Measurements from ENCODE around the gene PCBP2. TPM values are rescaled to one million over a fixed set of nuclear protein-coding genes. Genes with fewer than 3 reads are reported as not detected.
A peak's percentile ranks its signal among the peaks of the same experiment; 100 is the strongest.

The PCBP2 gene
- total RNA-seq, 2 experiments from 2014 or later: 881 to 999 TPM

DNA sequence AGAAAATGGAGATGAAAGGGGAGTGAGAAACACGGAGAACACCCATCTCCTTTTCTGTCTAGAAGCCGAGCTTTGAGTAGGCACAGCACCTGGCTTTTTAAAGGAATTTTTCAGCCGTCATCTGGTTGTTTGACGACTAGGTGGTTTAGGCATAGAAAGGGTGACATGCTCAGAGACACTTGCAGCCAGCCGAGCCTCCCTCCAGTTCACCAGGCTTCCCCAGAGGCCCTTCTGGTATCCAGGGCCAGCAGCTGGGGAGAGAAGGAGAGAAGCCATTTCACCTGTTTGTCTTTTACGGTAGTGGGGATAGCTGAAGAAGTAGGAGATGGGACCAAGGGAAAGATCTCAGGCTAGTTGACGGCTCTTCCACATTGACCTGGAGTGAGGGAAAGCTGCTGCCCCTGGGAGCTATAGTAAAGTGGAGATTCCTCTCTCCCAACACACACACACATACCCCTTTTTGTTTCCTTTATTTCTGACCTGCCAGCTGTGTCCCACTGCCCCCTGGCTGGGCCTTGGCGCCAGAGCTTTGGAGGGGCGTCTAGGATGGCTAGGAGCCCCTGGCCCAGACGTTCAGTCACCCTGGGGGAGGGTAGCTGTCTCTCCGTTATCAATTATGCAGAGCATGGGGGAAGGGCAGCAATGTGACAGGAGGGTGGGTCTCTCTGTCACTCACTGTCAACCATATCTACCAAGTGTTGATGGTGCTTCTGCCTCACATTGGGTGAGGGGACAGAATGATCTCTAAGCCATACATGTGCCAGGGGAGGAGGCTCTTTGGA is 41.9 kb downstream of the PCBP2 start:
- no peak for DNase-seq
- H3K4me3 Mint-ChIP-seq: peak overlapping the region; percentile 80
- ChIA-PET CTCF (interaction anchor here (0.6 to 1.9 kb wide), 8 partner anchors 15 to 174 kb away, joined by 3 to 11 read pairs (median 4); partner anchors contain the start of gene AAAS), POLR2A (interaction anchor here (0.7 to 1.4 kb wide), 5 partner anchors 8 to 795 kb away, joined by 3 to 4 read pairs (median 3); partner anchors contain the start of gene TARBP2)
- H3K4me1 Mint-ChIP-seq: peaks cover 28% of the 10 kb centered on the region
- H3K27ac Mint-ChIP-seq: peak overlapping the region; percentile 88
- no peaks in the 10 kb centered on the region for H3K27me3 Mint-ChIP-seq
- H3K9me3 Mint-ChIP-seq (ENCODE audit: low read depth): no peaks in the 10 kb centered on the region
- H3K36me3 Mint-ChIP-seq (ENCODE audit: low read depth): no peaks in the 10 kb centered on the region
- intact Hi-C loops (cut with DNase I, micrococcal nuclease): loop anchor here in 1 of 2 experiments (1.0 to 2.0 kb wide), 4 partner anchors 8 to 133 kb away; partner anchors contain the start of genes ATF7, PCBP2, PRR13 and TARBP2
- peak; percentile 2 for ATAC-seq

DNA sequence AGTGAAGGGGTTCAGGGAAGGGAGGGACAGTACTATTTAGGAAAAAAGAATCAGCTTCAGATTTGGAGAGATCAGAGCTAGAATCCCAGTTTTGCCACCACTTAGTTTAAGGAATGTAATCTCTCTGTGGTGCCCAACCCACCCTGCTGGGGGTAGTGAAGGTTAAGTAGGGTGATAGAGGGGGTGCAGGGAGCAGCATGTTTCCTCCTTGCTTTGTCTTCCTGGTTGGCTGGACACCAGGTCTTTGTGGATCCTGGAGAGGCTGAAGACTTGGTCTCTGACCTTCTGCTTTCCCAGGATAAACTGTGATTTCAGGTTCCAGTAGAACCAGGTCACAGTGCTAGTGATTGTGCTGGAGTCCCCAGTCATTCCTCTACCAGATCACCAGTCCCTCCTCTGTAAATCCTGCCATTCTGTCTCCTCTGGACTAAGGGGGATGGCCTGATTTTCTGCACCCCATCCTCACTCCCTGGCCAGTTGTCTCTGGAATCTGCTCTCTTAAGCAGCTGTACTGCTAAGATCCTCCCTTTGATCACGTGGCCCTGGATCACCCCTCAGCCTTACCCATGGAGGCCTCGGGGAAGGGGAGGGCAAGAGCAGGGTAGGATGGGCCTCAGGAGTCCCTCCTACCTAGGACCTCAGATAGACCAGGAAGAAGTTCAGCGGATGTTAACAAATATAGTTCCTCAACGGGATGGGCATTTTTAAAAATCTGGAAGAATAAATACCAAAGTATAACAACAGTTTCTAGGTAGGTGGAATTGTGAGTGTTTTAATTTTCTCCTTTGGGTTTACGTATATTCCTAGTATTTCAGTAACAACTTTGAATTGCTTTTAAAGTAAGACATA is 44.2 kb downstream of the PCBP2 start:
- no peak overlapping the region for H3K27ac Mint-ChIP-seq
- no peaks in the 10 kb centered on the region for H3K9me3 Mint-ChIP-seq (ENCODE audit: low read depth)
- no peaks in the 10 kb centered on the region for H3K36me3 Mint-ChIP-seq (ENCODE audit: low read depth)
- ATAC-seq (no peak), DNase-seq (no peak)
- ChIA-PET CTCF (interaction anchor here (0.6 to 2.2 kb wide), 5 partner anchors 13 to 908 kb away, joined by 3 to 6 read pairs (median 3); no protein-coding TSS in a partner anchor), POLR2A (no interaction called here)
- H3K4me1 Mint-ChIP-seq: peaks cover 36% of the 10 kb centered on the region
- no peaks in the 10 kb centered on the region for H3K27me3 Mint-ChIP-seq
- no peak overlapping the region for H3K4me3 Mint-ChIP-seq
- intact Hi-C loops (cut with DNase I, micrococcal nuclease): no loop called here

DNA sequence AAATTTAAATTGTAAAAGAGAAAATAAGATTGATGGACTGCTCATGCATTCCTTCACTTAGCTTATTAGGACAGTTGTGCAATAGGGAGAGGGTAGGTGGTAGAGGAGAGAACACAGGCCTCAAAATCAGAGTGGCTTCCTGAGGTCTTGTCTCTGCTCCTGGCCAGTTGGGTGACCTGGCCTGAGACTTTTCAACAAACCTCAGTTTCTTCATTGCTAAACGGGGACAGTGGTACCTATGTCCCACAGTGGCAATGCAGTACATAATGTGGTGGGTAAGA is 44.8 kb downstream of the PCBP2 start:
- H3K4me3 Mint-ChIP-seq: no peak overlapping the region
- no peak for ATAC-seq
- no peak for DNase-seq
- H3K4me1 Mint-ChIP-seq: peaks cover 36% of the 10 kb centered on the region
- ChIA-PET CTCF (interaction anchor here (0.7 to 2.2 kb wide), 2 partner anchors 12 to 297 kb away, joined by 4 to 6 read pairs; no protein-coding TSS in a partner anchor), POLR2A (interaction anchor here (0.7 kb wide), 1 partner anchor 23 kb away, joined by 4 read pairs; no protein-coding TSS in a partner anchor)
- intact Hi-C loops (cut with DNase I, micrococcal nuclease): no loop called here
- H3K36me3 Mint-ChIP-seq (ENCODE audit: low read depth): no peaks in the 10 kb centered on the region
- H3K27me3 Mint-ChIP-seq: no peaks in the 10 kb centered on the region
- no peaks in the 10 kb centered on the region for H3K9me3 Mint-ChIP-seq (ENCODE audit: low read depth)
- no peak overlapping the region for H3K27ac Mint-ChIP-seq

DNA sequence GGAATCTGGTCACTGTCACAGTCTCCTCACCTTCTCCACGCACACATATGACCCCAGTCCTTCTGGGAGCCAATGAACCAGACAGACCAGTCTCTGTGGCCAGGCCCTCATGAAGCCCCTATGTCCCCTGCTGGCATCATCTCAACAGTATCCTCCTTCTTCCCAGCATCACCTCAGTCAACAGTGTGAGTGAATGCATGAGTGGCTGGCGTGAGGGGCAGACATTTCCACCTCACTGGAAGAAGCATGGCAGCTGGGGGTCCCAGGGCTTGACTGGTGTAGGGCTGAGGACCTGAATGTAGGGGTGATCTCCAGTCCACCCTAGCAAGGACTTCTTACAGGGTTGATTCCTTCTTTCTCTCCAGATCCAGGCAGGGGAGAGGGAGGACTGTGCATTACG is 45.6 kb downstream of the PCBP2 start:
- Mint-ChIP-seq H3K27me3 (no peaks in the 10 kb centered on the region), H3K9me3 (ENCODE audit: low read depth) (no peaks in the 10 kb centered on the region), H3K36me3 (ENCODE audit: low read depth) (no peaks in the 10 kb centered on the region), H3K4me3 (no peak overlapping the region), H3K27ac (no peak overlapping the region), H3K4me1 (peaks cover 37% of the 10 kb centered on the region)
- intact Hi-C loops (cut with DNase I, micrococcal nuclease): no loop called here
- DNase-seq (no peak), ATAC-seq (no peak)
- CTCF ChIA-PET: interaction anchor here (0.6 to 1.8 kb wide), 5 partner anchors 11 to 178 kb away, joined by 3 to 7 read pairs (median 4); partner anchors contain the start of gene ATP5MC2
- POLR2A ChIA-PET: interaction anchor here (0.7 to 1.1 kb wide), 3 partner anchors 14 to 24 kb away, joined by 3 to 4 read pairs (median 4); no protein-coding TSS in a partner anchor

DNA sequence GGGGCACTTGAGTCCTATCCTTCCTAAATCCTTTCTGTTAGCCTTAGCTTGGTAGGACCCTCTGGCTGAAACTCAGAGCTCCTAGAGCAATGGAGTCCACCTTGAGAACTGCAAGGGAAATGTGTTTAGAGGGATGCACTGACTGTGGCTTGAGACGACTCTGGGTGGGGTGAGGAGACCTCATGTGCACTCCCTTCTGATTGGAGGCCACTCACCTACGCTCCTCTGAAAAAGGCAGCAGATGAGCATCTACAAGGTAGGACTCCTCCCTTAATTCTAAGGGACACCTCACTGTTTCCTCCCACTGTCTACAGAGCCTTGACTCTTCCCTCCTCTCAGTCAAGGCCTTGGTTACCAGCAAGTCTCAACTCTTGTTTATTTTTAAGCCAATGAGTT is 46.3 kb downstream of the PCBP2 start:
- Mint-ChIP-seq H3K4me3 (peak overlapping the region; percentile 81), H3K4me1 (peaks cover 38% of the 10 kb centered on the region), H3K27me3 (no peaks in the 10 kb centered on the region), H3K9me3 (ENCODE audit: low read depth) (no peaks in the 10 kb centered on the region), H3K27ac (peak overlapping the region; percentile 61), H3K36me3 (ENCODE audit: low read depth) (no peaks in the 10 kb centered on the region)
- POLR2A ChIA-PET: interaction anchor here (1.0 to 1.2 kb wide), 3 partner anchors 15 to 19 kb away, joined by 3 to 7 read pairs (median 4); no protein-coding TSS in a partner anchor
- CTCF ChIA-PET: interaction anchor here (0.8 to 1.8 kb wide), 3 partner anchors 10 to 178 kb away, joined by 4 to 7 read pairs (median 4); partner anchors contain the start of gene ATP5MC2
- intact Hi-C loops (cut with DNase I, micrococcal nuclease): no loop called here
- no peak for ATAC-seq
- DNase-seq: no peak

DNA sequence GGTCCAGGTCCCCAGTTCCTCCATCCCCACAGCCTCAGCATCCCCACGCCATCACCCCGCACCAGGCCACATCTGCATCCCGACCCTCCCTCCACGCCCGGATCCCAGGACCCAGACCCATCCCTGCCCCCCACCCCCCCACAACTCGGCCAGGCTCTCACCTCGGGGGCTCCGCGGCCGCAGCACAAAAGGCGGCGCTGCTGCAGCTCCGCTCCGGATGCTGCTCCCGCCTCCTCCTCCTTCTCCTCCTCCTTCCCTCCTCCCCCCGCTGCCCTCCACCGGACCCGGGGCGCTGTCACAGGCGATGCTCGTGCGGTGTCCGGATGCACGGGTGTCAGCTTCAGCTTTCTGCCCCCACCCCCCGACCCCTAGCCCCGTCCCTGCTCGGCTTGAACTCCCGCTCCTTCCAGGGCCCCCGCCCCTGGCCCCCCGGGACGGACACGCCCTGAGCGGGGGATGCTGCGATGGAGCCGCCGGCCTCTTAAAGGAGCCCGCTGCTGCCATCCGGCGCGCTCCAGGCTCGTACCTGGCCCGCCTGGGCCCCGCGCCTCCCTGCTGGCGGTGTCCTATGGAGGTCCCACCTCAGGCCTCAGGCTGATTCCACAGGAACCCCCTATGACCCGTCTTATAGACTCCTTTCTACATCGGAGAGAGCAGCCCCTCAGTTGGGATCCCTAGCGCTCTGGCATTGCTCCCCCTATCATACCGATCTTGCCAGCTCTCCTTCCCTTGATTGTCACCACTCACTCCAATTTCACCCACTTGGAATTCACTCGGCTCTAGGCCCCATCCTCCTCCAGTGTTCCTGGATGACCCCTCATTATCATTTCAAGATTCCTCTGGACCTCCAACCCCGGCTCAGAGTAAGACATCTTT is 47.6 kb downstream of the PCBP2 start, which contains the start of gene MAP3K12:
Gene MAP3K12 (minus strand): TSS at position 193 of the 876 bp plus-strand sequence. CDS start 12,067 bp downstream, outside the sequence.
- Mint-ChIP-seq H3K9me3 (ENCODE audit: low read depth) (no peaks in the 10 kb centered on the region), H3K4me1 (peaks cover 31% of the 10 kb centered on the region), H3K27me3 (no peaks in the 10 kb centered on the region), H3K4me3 (peak within 1 kb of the TSS; percentile 81), H3K27ac (peak within 1 kb of the TSS; percentile 98), H3K36me3 (ENCODE audit: low read depth) (no peaks in the 10 kb centered on the region)
- peak; percentile 82 for DNase-seq
- intact Hi-C loops (cut with DNase I, micrococcal nuclease): loop anchor here (1.0 to 2.0 kb wide), 6 partner anchors 47 to 781 kb away; partner anchors contain the start of genes CBX5 (in 2 of the 2), HNRNPA1 (in 2 of the 2), EIF4B (in 1 of the 2) and PCBP2 (in 1 of the 2)
- CTCF ChIA-PET: interaction anchor here (1.2 to 1.8 kb wide), 4 partner anchors 9 to 179 kb away, joined by 3 to 11 read pairs (median 6); no protein-coding TSS in a partner anchor
- peak; percentile 5 for ATAC-seq
- POLR2A ChIA-PET: interaction anchor here (0.5 to 2.3 kb wide), 7 partner anchors 8 to 231 kb away, joined by 3 to 10 read pairs (median 4); partner anchors contain the start of gene ESPL1

DNA sequence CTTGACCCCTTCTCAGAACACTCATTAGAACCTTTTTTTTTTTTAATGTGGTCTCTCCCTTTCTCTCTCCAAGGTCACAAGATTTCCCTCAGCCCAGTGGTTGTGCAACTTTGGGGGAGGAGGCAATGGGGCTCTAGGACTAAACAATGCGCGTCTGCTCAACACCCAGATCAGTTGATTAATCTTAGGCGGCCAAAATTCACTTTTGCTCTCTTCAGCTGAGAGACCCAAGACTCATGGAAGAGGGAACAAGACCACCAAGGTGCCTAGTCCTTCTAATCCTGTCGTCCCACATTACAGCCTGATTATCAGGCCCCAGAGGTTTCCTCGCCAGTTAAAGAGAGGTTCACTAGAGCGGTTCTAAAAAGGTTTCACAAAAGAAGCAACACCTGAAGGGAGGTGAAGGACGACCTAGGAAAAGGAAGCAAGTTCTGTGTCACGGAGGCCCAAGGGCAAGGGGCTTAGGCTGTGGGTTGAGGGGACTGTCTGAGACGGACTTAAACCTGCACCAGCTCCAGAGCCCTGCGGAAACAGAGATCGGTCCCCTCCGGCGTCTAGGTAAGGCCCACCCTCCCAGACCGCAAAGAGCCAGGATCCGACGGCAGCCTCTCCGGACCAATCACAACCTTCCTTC is 48.4 kb downstream of the PCBP2 start:
- ATAC-seq: no peak
- intact Hi-C loops (cut with DNase I, micrococcal nuclease): loop anchor here (1.0 to 2.0 kb wide), 6 partner anchors 47 to 781 kb away; partner anchors contain the start of genes CBX5 (in 2 of the 2), HNRNPA1 (in 2 of the 2), EIF4B (in 1 of the 2) and PCBP2 (in 1 of the 2)
- no peaks in the 10 kb centered on the region for H3K36me3 Mint-ChIP-seq (ENCODE audit: low read depth)
- peak overlapping the region; percentile 98 for H3K27ac Mint-ChIP-seq
- peak; percentile 43 for DNase-seq
- peak overlapping the region; percentile 81 for H3K4me3 Mint-ChIP-seq
- H3K27me3 Mint-ChIP-seq: no peaks in the 10 kb centered on the region
- POLR2A ChIA-PET: interaction anchor here (0.7 to 2.3 kb wide), 12 partner anchors 9 to 494 kb away, joined by 3 to 23 read pairs (median 6); partner anchors contain the start of genes AAAS, EIF4B, ESPL1 and SP1
- H3K4me1 Mint-ChIP-seq: peaks cover 31% of the 10 kb centered on the region
- CTCF ChIA-PET: interaction anchor here (0.6 to 1.8 kb wide), 15 partner anchors 9 to 476 kb away, joined by 3 to 18 read pairs (median 4); partner anchors contain the start of genes AAAS and ESPL1
- H3K9me3 Mint-ChIP-seq (ENCODE audit: low read depth): no peaks in the 10 kb centered on the region

DNA sequence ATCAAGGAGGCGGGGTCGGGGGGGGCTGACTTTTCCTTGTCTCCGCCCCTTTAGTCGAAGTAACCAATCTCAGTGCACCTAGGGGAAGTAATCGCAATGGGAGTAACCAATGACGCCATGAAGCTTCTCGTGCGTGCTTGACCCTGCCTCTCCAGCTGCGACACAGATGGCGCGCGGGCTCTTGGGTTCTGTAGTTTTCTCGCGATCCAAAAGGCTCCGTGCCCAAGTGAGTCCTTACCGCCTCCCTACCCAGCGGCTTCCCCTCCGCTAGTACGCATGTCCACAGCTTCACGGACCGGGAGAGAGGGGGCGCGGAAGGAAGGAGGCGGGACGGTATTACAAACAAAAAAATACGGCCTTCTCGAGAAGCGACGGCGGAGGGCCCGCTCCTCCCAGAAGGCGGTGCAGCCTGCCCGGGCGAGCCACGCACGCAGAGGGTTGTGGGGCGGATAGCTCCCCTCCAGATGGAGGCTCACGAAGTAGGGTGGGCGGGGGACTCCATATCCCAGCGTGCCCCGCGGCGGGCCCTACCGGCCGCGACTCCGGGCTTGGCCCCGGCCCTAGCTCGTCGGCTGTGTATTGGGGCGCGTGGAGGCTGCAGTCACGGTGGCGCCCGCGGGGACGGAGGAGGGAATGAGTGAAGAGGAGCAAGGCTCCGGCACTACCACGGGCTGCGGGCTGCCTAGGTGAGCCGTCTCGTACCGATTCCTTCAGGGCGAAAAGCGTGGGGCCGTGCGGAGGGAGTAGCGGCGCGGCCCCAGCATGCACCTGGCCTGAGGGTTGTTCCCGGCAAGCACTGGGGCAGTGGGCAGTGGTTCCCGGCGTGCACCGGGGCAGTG is 49.1 kb downstream of the PCBP2 start, which contains the start of gene TARBP2:
Gene TARBP2 (plus strand): TSS at position 508 of the 839 bp plus-strand sequence. CDS start 126 bp downstream, at position 634.
- H3K4me3 Mint-ChIP-seq: peak within 1 kb of the TSS; percentile 81
- no peaks in the 10 kb centered on the region for H3K9me3 Mint-ChIP-seq (ENCODE audit: low read depth)
- ChIA-PET CTCF (interaction anchor here (0.6 to 1.8 kb wide), 18 partner anchors 8 to 714 kb away, joined by 3 to 18 read pairs (median 4); partner anchors contain the start of genes AAAS and ESPL1), POLR2A (interaction anchor here (0.5 to 2.3 kb wide), 19 partner anchors 7 to 495 kb away, joined by 3 to 23 read pairs (median 4); partner anchors contain the start of genes AAAS, ATF7, ATP5MC2 and EIF4B)
- ATAC-seq: peak; percentile 84
- H3K27ac Mint-ChIP-seq: peak within 1 kb of the TSS; percentile 98
- DNase-seq: peak; percentile 98
- peaks cover 31% of the 10 kb centered on the region for H3K4me1 Mint-ChIP-seq
- H3K27me3 Mint-ChIP-seq: no peaks in the 10 kb centered on the region
- peaks cover 2% of the 10 kb centered on the region for H3K36me3 Mint-ChIP-seq (ENCODE audit: low read depth)
- intact Hi-C loops (cut with DNase I, micrococcal nuclease): loop anchor here (1.0 to 2.0 kb wide), 16 partner anchors 8 to 780 kb away; partner anchors contain the start of genes AAAS (in 2 of the 2), CALCOCO1 (in 2 of the 2), CBX5 (in 2 of the 2) and HNRNPA1 (in 2 of the 2)
